Dedifferentiated amniotic fluid mesenchymal stem cell (primary cell): Measurements from ENCODE around the gene DYNC2LI1.

Experiments
- DNase-seq: peaks from one replicate; pipeline ENCODE4 v3.0.0-alpha.2; 2016; ENCODE audit errors: extremely low spot score

Gene DYNC2LI1

GRCh38 chr2:43763091-43763490 is 10.7 kb upstream of the DYNC2LI1 start:
- no peak for DNase-seq

GRCh38 chr2:43764086-43764705 is 9.6 kb upstream of the DYNC2LI1 start:
- DNase-seq = peak; percentile 19

GRCh38 chr2:43766006-43766405 is 7.8 kb upstream of the DYNC2LI1 start:
- DNase-seq = no peak

- no peak for DNase-seq
These were observed 778 bp downstream of the DYNC2LI1 start for GRCh38 chr2:43774617-43775016.

GRCh38 chr2:43776324-43776723 is 2.5 kb downstream of the DYNC2LI1 start:
- no peak for DNase-seq

- DNase-seq = no peak
These were observed 3.6 kb downstream of the DYNC2LI1 start for GRCh38 chr2:43777306-43777926.

- DNase-seq = no peak
These were observed 4.4 kb downstream of the DYNC2LI1 start for GRCh38 chr2:43778233-43778632.

GRCh38 chr2:43787895-43788294 is 14.1 kb downstream of the DYNC2LI1 start:
- no peak for DNase-seq

DNA sequence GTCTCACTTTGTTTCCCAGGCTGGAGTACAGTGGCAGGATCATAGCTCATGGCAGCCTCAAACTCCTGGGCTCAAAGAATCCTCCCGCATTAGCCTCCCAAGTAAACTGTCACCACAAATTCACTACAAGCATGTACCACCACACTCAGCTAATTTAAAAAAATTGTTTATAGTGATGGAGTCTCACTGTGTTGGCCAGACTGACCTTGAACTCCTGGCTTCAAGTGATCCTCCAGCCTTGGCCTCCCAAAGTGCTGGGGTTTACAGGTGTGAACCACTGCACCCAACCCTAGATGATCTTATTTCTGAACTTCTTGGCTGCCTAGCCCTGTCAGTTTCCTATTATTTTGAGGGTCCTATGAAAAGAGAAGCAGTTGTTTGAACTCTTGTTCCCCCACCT is 14.8 kb downstream of the DYNC2LI1 start:
- no peak for DNase-seq

- no peak for DNase-seq
These were observed 16.3 kb downstream of the DYNC2LI1 start for GRCh38 chr2:43790147-43790546.

- DNase-seq = no peak
These were observed 17.4 kb downstream of the DYNC2LI1 start for GRCh38 chr2:43791035-43791765.

DNA sequence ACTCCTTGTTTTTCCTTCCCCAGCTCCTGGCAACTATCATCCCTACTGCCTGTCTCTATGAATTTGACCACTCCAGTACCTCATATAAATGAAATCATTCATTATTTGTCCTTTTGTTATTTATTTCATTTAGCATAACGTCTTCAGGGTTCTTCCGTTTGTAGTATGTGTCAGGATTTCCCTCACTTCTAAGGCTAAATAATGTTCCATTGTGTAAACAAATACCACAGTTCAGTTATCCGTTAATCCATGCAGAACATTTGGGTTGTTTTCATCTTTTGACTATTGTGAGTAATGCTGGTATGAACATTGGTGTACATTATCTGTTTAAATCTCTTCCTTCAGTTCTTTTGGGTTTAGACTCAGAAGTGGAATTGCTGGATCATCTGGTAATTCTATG is 18.8 kb downstream of the DYNC2LI1 start:
- DNase-seq = no peak

GRCh38 chr2:43794956-43795355 is 21.1 kb downstream of the DYNC2LI1 start:
- DNase-seq = no peak

DNA sequence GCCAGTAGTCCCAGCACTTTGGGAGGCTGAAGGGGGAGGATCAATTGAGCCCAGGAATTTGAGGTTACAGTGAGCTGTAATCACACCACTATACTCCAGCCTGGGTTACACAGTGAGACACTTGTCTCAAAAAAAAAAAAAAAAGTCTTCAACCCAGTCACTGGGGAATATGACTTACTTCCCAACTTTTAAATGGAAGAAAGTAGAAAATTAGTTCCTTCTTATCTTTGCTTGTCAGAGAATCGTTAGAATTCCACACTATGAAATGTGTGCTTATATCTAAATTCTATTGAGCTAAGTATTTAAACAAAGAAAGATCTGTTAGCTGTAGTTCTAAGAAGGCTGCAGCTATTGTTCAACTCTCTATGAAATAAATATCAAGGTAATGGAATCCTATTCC is 22.4 kb downstream of the DYNC2LI1 start:
- DNase-seq = no peak

DNA sequence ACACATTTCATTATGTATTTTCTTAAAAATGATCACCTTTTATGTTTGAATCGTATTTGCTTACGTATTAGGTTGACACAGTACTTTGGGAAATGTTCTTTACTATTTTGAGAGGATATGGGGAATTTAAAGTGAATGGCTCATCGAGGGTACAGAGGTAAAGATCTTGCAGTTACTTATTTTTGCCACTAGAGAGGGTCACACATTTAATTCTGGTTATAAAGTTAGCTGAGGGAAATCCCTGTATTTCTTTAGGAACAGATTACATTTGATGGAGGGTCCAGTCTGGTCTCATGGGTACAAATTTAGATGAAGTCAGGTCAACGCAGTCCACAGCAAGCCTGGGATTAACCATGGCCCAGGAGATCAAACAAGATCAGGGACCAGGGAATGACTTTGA is 24.5 kb downstream of the DYNC2LI1 start:
- DNase-seq = no peak

GRCh38 chr2:43800894-43801293 is 27.1 kb downstream of the DYNC2LI1 start:
- DNase-seq = no peak

- DNase-seq = no peak
These were observed 28.3 kb downstream of the DYNC2LI1 start for GRCh38 chr2:43802135-43802534.

GRCh38 chr2:43803113-43803512 is 29.3 kb downstream of the DYNC2LI1 start:
- no peak for DNase-seq

GRCh38 chr2:43806719-43807031 is 32.8 kb downstream of the DYNC2LI1 start:
- DNase-seq = no peak

- DNase-seq = no peak
These were observed 36.6 kb downstream of the DYNC2LI1 start for GRCh38 chr2:43810452-43810851.

DNA sequence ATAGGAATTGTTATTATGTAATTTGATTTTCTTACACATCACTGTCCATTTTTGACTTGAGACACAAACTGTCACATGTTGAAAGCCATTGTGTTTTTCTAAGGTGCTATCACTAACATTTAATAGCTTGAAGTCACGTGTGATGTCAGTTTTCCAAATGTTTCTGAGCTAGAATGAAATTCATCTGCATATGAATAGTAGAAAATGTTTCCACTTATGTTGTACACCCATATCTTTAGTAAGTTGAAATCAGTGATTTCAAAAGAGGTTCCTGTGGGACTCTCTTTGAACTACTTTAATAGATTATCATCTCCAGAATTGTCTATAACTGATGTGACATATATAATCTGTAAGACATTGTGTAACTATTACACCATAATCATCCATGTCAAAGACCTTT is 37.0 kb downstream of the DYNC2LI1 start:
- DNase-seq = no peak

- no peak for DNase-seq
These were observed 38.2 kb downstream of the DYNC2LI1 start for GRCh38 chr2:43812006-43812405.

DNA sequence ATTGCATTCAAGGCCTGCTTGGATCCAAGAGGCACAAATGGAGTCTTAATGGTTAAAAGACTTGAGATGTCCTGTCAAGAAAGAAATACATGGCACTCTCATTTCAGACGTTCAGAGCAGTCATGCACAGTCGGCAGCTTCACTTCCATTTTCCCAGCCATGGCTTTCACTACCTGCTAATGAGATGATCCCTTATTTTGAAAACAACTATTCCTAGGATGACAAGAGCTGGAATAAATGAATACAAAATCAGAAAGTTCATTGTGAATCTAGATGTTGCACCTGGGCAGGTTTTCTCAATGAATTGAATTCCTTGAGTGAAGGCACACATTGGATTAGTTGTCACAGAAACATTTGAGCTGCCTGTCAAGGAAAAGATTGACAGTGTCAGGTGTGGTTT is 39.1 kb downstream of the DYNC2LI1 start:
- DNase-seq = no peak
